ENCODE measurements around the gene HS3ST3B1. TPM values are rescaled to one million over a fixed set of nuclear protein-coding genes. Genes with fewer than 3 reads are reported as not detected.

HS3ST3B1 gene
- total RNA-seq, 1 donor: 10.4 TPM

GRCh38 chr17:14329900-14330491 is 29.1 kb downstream of the HS3ST3B1 start:
- DNase-seq (ENCODE audit: low read depth): no peak
- H3K4me3 ChIP-seq (ENCODE audit: low read depth, low read length): no peak overlapping the region
- TF ChIP-seq CTCF (IDR thresholded peaks at IDR 0.05; ENCODE audit: insufficient read depth, low read depth, low read length): no peak

GRCh38 chr17:14330492-14330962 is 29.6 kb downstream of the HS3ST3B1 start:
- no peak overlapping the region for H3K4me3 ChIP-seq (ENCODE audit: low read depth, low read length)
- no peak for TF ChIP-seq CTCF (IDR thresholded peaks at IDR 0.05; ENCODE audit: insufficient read depth, low read depth, low read length)
- DNase-seq (ENCODE audit: low read depth): peak; percentile 66

- TF ChIP-seq CTCF (IDR thresholded peaks at IDR 0.05; ENCODE audit: insufficient read depth, low read depth, low read length): no peak
- no peak for DNase-seq (ENCODE audit: low read depth)
- no peak overlapping the region for H3K4me3 ChIP-seq (ENCODE audit: low read depth, low read length)
Measured at GRCh38 chr17:14331225-14331981, 30.5 kb downstream of the HS3ST3B1 start.

- no peak for TF ChIP-seq CTCF (IDR thresholded peaks at IDR 0.05; ENCODE audit: insufficient read depth, low read depth, low read length)
- H3K4me3 ChIP-seq (ENCODE audit: low read depth, low read length): no peak overlapping the region
- no peak for DNase-seq (ENCODE audit: low read depth)
Measured at GRCh38 chr17:14331982-14332298, 31.1 kb downstream of the HS3ST3B1 start.

- H3K4me3 ChIP-seq (ENCODE audit: low read depth, low read length): no peak overlapping the region
- no peak for DNase-seq (ENCODE audit: low read depth)
- TF ChIP-seq CTCF (IDR thresholded peaks at IDR 0.05; ENCODE audit: insufficient read depth, low read depth, low read length): no peak
Measured at GRCh38 chr17:14332331-14332730, 31.4 kb downstream of the HS3ST3B1 start.

- H3K4me3 ChIP-seq (ENCODE audit: low read depth, low read length): no peak overlapping the region
- no peak for DNase-seq (ENCODE audit: low read depth)
- no peak for TF ChIP-seq CTCF (IDR thresholded peaks at IDR 0.05; ENCODE audit: insufficient read depth, low read depth, low read length)
Measured at GRCh38 chr17:14333506-14333905, 32.6 kb downstream of the HS3ST3B1 start.
